GM12872 (cell line): Measurements from ENCODE around the gene STAT5A.

Experiments
- TF ChIP-seq, protein P1 (sequence below): IDR thresholded peaks from 3 replicates; pipeline ENCODE4 v1.5.1; 2011; ENCODE audit warnings: low read depth, mild to moderate bottlenecking, low read length, moderate library complexity; ENCODE audit not compliant: insufficient read depth

Gene STAT5A

DNA sequence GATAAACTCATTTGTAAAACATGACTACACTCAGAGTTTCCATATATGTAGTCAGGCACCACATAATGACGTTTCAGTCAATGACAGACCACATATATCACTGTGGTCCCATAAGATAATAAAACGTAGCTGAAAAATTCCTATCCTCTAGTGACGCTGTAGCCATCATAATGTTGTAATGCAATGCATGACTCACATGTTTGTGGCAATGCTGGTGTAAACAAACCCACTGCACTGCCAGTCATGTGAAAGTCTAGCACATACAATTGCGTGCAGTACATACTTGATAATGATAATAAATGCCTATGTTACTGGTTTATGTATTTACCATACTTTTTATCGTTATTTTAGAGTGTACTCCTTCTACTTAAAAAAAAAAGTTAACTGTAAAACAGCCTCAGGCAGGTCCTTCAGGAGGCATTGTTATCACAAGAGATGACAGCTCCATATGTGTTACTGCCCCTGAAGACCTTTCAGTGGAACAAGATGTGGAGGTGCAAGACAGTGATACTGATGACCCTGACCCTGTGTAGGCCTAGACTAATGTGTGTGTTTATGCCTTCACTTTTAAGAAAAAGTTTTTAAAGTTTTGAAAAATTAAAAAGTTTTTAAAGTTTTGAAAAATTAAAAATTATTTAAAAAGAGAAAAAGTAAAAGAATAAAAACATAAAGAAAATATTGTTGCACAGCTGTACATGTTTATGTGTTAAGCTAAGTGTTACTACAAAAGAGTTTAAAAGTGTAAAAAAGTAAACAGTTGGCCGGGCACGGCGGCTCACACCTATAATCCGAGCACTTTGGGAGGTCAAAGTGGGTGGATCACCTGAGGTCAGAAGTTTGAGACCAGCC lies 21.2 kb upstream of the STAT5A start:
- TF ChIP-seq, protein P1, sequence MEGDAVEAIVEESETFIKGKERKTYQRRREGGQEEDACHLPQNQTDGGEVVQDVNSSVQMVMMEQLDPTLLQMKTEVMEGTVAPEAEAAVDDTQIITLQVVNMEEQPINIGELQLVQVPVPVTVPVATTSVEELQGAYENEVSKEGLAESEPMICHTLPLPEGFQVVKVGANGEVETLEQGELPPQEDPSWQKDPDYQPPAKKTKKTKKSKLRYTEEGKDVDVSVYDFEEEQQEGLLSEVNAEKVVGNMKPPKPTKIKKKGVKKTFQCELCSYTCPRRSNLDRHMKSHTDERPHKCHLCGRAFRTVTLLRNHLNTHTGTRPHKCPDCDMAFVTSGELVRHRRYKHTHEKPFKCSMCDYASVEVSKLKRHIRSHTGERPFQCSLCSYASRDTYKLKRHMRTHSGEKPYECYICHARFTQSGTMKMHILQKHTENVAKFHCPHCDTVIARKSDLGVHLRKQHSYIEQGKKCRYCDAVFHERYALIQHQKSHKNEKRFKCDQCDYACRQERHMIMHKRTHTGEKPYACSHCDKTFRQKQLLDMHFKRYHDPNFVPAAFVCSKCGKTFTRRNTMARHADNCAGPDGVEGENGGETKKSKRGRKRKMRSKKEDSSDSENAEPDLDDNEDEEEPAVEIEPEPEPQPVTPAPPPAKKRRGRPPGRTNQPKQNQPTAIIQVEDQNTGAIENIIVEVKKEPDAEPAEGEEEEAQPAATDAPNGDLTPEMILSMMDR: no peak

DNA sequence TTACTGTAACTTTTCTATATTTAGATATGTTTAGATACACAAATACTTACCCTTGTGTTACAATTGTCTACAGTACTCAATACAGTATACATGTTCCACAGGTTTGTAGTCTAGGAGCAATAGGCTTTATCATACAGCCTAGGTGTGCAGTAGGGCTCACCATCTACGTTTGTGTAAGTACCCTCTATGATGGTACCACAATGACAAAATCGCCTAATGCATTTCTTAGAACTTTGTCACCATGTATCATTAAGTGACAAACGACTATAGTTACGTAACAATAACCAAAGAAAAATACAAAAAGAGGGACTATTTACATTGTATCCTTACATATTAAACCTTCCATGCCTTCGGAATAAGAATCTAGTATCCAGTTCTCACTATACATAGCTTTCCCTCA lies 20.1 kb upstream of the STAT5A start:
- TF ChIP-seq, protein P1: no peak

DNA sequence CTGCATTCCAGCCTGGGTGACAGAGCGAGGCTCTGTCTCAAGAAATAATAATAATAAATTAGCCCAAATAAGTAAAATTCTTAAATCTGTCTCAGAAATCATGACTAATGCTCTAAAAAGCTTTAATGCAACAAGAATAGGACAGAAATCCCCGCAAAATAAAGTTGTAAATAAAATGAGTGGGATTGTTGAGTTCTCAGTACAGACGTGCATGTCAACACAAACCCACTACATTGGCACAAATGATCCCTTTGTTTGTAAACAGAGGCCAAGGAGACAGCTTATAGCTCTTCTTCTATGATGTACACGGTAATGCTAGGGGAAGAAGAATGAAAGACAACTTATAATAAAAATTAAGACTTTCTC lies 18.1 kb upstream of the STAT5A start:
- TF ChIP-seq, protein P1: no peak

DNA sequence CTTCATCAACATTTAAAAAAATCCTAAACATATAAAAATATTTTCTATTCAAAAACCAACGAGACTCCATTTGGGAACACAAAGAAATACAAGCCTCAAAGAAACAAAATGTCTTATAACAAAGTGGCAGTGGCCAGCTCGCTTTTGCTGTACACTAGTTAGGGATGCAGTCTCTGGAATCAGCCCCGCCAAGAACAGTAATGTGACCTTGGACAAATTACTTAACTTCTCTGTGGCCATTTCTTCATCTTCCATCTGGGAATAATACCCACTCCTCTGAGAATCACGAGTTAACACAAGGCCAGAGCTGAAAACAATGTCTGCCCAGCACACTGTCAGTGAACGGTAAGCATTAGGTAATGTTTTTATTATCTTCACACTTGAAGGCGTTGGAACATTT lies 17.7 kb upstream of the STAT5A start:
- TF ChIP-seq, protein P1: no peak

DNA sequence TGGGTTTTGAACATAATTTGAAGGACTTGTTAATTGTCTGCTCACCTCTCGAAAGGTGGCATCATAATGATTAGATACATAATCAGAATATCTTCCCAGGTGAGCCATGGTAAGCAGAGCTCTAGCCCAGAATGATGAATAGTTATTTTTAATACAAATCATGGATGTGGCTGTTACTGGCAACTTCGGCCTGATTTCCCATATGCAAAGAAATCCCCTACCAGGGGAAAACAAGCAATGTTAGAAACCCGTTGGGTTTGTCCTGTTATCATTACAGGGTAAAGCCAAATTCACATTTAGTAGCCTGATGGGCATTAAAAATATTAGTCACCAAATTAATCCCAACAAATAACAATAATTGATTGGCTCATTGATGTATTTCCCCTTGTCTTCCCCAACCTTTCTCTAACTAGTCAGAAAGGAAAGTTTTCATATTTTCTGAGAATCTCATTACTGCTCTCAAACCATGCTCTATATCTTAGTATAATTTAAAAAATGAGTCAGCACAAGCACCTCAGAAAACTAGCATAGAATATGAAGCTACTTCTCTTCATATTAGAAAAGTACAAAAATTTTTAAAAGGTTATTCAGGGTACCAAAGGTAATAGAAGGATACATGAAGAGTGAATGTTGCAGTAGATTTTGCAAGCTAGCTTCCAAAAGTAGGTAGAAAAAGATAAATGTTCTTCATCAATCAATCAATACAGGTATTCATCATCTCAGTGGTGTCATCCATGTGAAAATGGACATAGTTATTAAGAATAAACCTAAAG lies 17.1 kb upstream of the STAT5A start:
- TF ChIP-seq, protein P1: no peak

DNA sequence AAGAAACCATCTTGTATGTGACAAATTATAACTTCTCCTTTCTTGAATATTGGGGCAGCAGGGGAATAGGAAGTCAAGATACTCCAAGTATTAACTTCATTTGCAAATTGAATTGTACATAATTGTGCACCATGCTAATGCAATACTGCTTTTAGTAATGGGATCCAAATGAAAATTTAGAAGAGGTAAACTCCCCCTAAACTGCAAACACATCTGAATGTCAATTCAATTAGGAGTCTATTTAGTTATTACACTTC lies 16.6 kb upstream of the STAT5A start:
- TF ChIP-seq, protein P1: no peak

DNA sequence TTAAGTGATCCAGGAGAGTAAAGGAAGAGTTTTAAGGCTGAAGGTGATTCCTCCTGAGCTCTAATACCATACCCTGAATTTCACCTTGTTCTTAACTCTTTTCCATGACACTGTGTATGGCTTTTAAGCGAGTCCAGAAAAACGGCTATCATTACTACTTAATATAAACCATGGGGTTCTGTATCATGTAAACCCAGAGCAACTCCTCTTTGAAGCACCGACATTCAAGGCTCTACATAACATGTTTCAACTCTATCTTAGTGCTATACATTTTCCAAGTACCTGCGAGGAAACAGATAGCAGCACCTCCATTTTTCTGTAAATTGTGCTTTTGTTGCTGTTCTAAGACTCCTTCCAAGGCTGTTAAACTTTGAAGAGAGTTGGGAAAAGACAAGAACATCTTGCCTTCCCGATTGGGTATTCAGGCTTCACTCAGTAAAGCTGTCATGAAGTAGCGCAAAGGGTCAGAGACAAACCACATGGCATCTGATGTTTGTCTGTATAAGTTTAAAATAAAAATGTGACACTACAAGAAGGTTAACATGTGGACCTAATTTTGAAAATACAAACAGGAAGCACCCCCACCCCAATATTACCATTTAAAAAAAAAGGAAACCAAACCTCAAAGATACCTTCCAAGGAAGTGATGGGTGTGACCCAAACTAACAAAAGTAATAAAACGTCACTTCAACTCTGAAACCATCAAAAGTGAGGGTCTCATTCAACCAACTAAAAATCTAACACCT lies 16.0 kb upstream of the STAT5A start:
- TF ChIP-seq, protein P1: no peak
